ENCODE results near the gene GOLPH3L. TPM values are rescaled to one million over a fixed set of nuclear protein-coding genes. Genes with fewer than 3 reads are reported as not detected.

Gene GOLPH3L
- total and polyA plus RNA-seq, 4 donors, result 13.8 to 37.2 (median 20.3) TPM

DNA sequence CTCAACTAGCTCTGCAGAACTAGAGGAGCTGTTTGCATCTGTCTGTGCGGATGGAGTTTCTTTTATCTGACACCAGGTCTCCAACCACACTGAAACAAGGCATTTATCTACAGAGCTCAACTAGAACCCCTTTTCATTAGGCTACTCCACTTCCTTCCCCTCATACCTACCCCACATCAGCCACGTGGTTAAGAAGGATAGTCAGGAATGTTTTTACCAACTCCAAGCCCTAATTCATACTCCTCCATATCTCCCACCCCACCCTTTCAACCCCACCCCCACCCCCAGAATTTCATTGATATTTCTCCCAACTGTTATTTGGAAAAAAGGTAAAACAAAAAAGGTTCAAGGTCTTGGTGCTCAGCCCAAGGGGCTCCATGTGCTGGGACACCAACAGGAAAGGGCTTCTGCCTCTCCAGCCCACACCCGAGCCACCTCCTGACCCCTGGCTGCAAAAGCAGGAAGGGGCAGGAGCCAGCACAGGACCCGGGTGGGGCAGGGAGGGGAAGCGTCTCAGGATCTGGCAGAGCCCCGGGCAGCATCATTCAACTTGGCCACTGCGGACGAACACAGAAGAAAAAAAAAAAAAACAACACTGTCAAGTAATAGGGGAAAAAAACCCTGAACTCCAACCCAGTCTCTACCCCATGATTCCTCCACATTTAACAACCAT lies 74.5 kb downstream of the GOLPH3L start:
- 35 to 40% methylated on average over 8 of the region's 8 CpGs for WGBS, 2 donors
- Histone ChIP-seq H3K36me3 (ENCODE audit: control insufficient read depth in 4 of 4, insufficient read depth in 4 of 4, low read length in 4 of 4) (peaks cover 22 to 66% (median 38%) of the 10 kb centered on the region in 4 donors), H3K27ac (ENCODE audit: low read depth in 1 of 2, low read length in 1 of 2) (peak overlapping the region; percentile 6 to 49), H3K27me3 (ENCODE audit: control insufficient read depth in 3 of 3, insufficient read depth in 3 of 3, low read length in 2 of 3) (no peaks in the 10 kb centered on the region), H3K4me1 (ENCODE audit: control insufficient read depth in 5 of 5, insufficient read depth in 5 of 5, low read length in 5 of 5) (peaks cover 0 to 26% (median 0%) of the 10 kb centered on the region in 5 donors), H3K9ac (ENCODE audit: insufficient read depth in 1 of 2, low read length in 2 of 2) (no peak overlapping the region), H3K9me3 (ENCODE audit: control insufficient read depth in 4 of 4, insufficient read depth in 3 of 4, low read length in 3 of 4) (no peaks in the 10 kb centered on the region), H3K4me3 (no peak overlapping the region)
- ATAC-seq (ENCODE audit: insufficient read depth, low FRiP score) (no peak), DNase-seq (peak in 1 of 3 donors; percentile 11)
- TF ChIP-seq, protein P1, sequence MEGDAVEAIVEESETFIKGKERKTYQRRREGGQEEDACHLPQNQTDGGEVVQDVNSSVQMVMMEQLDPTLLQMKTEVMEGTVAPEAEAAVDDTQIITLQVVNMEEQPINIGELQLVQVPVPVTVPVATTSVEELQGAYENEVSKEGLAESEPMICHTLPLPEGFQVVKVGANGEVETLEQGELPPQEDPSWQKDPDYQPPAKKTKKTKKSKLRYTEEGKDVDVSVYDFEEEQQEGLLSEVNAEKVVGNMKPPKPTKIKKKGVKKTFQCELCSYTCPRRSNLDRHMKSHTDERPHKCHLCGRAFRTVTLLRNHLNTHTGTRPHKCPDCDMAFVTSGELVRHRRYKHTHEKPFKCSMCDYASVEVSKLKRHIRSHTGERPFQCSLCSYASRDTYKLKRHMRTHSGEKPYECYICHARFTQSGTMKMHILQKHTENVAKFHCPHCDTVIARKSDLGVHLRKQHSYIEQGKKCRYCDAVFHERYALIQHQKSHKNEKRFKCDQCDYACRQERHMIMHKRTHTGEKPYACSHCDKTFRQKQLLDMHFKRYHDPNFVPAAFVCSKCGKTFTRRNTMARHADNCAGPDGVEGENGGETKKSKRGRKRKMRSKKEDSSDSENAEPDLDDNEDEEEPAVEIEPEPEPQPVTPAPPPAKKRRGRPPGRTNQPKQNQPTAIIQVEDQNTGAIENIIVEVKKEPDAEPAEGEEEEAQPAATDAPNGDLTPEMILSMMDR (IDR thresholded peaks at IDR 0.05; ENCODE audit: control extremely low read depth, extremely low read depth), result no peak

DNA sequence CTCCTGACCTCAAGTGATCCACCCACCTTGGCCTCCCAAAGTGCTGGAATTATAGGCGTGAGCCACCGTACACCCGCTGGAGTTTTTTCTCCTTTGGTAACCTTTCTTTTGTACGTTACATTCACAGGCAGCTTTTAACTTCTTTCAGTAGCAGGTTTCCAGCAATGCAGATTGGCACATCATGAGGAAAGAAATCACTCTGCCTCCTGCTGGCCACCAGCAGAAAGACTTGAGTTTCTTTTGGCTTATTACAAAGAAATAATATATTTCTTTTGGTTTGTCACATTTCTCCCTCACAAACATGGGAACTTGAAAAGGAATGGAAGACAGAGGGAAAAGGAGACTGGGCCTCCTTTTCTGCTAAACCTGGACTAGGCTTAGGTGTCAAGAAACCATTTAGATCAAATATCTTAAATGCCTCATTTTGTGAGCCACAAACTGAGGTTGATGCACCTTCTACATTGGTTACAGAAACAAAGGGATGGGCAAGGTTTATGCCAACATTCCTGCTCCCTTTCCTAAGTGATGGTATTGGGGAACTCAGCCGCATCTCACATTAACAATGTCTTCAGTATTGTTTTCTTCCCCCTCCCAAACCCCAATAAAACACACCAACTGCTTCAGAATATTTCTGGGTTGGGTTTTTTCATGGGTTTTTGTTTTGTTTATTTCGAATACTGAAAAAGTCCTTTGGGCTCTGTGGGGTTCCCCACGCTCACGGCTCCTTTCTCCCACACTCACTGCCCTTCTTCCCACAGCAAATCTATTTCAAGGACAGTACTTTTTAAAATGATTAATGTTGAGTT lies 75.3 kb downstream of the GOLPH3L start:
- peaks cover 24 to 64% (median 36%) of the 10 kb centered on the region in 4 donors for H3K36me3 ChIP-seq (ENCODE audit: control insufficient read depth in 4 of 4, insufficient read depth in 4 of 4, low read length in 4 of 4)
- peak overlapping the region; percentile 49 to 67 for H3K27ac ChIP-seq (ENCODE audit: low read depth in 1 of 2, low read length in 1 of 2)
- DNase-seq, result peak; percentile 52 to 75 (median 58)
- TF ChIP-seq, protein P1 (IDR thresholded peaks at IDR 0.05; ENCODE audit: control extremely low read depth, extremely low read depth), result peak; percentile 62
- no peak for ATAC-seq (ENCODE audit: insufficient read depth, low FRiP score)
- no peaks in the 10 kb centered on the region for H3K9me3 ChIP-seq (ENCODE audit: control insufficient read depth in 4 of 4, insufficient read depth in 3 of 4, low read length in 3 of 4)
- H3K27me3 ChIP-seq (ENCODE audit: control insufficient read depth in 3 of 3, insufficient read depth in 3 of 3, low read length in 2 of 3), result no peaks in the 10 kb centered on the region
- H3K4me3 ChIP-seq, result no peak overlapping the region
- no peak overlapping the region for H3K9ac ChIP-seq (ENCODE audit: insufficient read depth in 1 of 2, low read length in 2 of 2)
- H3K4me1 ChIP-seq (ENCODE audit: control insufficient read depth in 5 of 5, insufficient read depth in 5 of 5, low read length in 5 of 5), result peaks cover 0 to 26% (median 0%) of the 10 kb centered on the region in 5 donors
- 54 to 56% methylated on average over 8 of the region's 8 CpGs for WGBS, 2 donors

DNA sequence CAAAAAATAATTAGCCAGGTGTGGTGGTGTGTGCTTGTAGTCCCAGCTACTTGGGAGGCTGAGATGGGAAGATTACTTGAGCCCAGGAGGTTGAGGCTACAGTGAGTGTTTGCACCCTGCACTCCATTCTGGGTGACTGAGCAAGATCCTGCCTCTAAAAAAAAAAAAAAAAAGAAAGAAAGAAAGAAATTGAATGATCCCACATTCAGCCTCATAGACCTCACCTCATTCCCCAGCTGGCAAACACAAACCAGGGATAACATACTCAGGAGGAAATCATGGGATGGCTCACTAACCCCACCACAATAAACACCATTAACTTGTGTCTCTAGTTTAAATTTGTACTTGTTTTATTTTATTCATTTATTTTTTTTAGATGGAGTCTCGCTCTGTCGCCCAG lies 76.0 kb downstream of the GOLPH3L start:
- TF ChIP-seq, protein P1 (IDR thresholded peaks at IDR 0.05; ENCODE audit: control extremely low read depth, extremely low read depth), result no peak
- Histone ChIP-seq H3K4me3 (no peak overlapping the region), H3K9ac (ENCODE audit: insufficient read depth in 1 of 2, low read length in 2 of 2) (no peak overlapping the region), H3K27ac (ENCODE audit: low read depth in 1 of 2, low read length in 1 of 2) (peak overlapping the region; percentile 49 to 52), H3K27me3 (ENCODE audit: control insufficient read depth in 3 of 3, insufficient read depth in 3 of 3, low read length in 2 of 3) (no peaks in the 10 kb centered on the region), H3K36me3 (ENCODE audit: control insufficient read depth in 4 of 4, insufficient read depth in 4 of 4, low read length in 4 of 4) (peaks cover 20 to 59% (median 32%) of the 10 kb centered on the region in 4 donors), H3K4me1 (ENCODE audit: control insufficient read depth in 5 of 5, insufficient read depth in 5 of 5, low read length in 5 of 5) (peaks cover 0 to 26% (median 0%) of the 10 kb centered on the region in 5 donors), H3K9me3 (ENCODE audit: control insufficient read depth in 4 of 4, insufficient read depth in 3 of 4, low read length in 3 of 4) (no peaks in the 10 kb centered on the region)
- no peak for DNase-seq
- ATAC-seq (ENCODE audit: insufficient read depth, low FRiP score), result no peak
- 97 to 100% methylated on average over 2 of the region's 2 CpGs for WGBS, 2 donors

Measured in lung (tissue), 12 donors.